Measurements from ENCODE around the gene DNAH5.

Gene DNAH5

DNA sequence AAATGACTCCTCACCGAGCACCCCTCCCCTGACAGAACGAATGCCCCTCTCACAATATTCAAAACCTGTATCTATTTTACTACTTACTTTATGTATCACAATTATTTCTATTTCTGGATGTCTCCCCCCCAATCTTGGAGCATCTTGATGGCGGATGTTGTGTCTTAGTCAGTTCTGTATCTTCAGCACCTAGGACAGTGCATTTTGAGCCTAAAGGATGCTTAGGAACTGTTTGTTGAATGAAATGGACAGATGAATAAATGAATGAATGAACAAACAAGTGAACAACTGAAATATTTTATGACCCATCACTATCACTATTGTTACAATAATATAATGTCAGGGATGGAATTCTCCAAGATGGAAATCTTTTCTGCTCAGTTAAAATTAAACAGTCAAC is 295.7 kb downstream of the DNAH5 start:
- Histone ChIP-seq H3K9me3 (no peaks in the 10 kb centered on the region), H3K4me1 (no peaks in the 10 kb centered on the region), H3K27me3 (ENCODE audit: low read depth) (no peaks in the 10 kb centered on the region), H3K36me3 (replicated peaks) (no peaks in the 10 kb centered on the region), H3K4me3 (no peak overlapping the region)
- in situ Hi-C loops (cut with MboI; ENCODE audit: low sequenced_read_pairs) = no loop called here
- no peak for DNase-seq (ENCODE audit: low spot score in 2 of 2)

- Histone ChIP-seq H3K27me3 (ENCODE audit: low read depth) (no peaks in the 10 kb centered on the region), H3K36me3 (replicated peaks) (no peaks in the 10 kb centered on the region), H3K4me1 (no peaks in the 10 kb centered on the region), H3K4me3 (no peak overlapping the region), H3K9me3 (no peaks in the 10 kb centered on the region)
- DNase-seq (ENCODE audit: low spot score in 2 of 2) = no peak
- in situ Hi-C loops (cut with MboI; ENCODE audit: low sequenced_read_pairs) = no loop called here
These were observed 300.8 kb downstream of the DNAH5 start for GRCh38 chr5:13643734-13644133.

- in situ Hi-C loops (cut with MboI; ENCODE audit: low sequenced_read_pairs) = no loop called here
- DNase-seq (ENCODE audit: low spot score in 2 of 2) = no peak
- Histone ChIP-seq H3K9me3 (no peaks in the 10 kb centered on the region), H3K4me1 (no peaks in the 10 kb centered on the region), H3K27me3 (ENCODE audit: low read depth) (no peaks in the 10 kb centered on the region), H3K4me3 (no peak overlapping the region), H3K36me3 (replicated peaks) (no peaks in the 10 kb centered on the region)
These were observed 301.3 kb downstream of the DNAH5 start for GRCh38 chr5:13643196-13643595.
